ENCODE data around the gene PRPF31. TPM values are rescaled to one million over a fixed set of nuclear protein-coding genes. Genes with fewer than 3 reads are reported as not detected.

Gene PRPF31
- total and polyA plus RNA-seq, 5 donors: 41.9 to 52.1 (median 43.0) TPM

- Histone ChIP-seq H3K9me3 (ENCODE audit: control insufficient read depth, low read length) (no peaks in the 10 kb centered on the region), H3K27me3 (ENCODE audit: control insufficient read depth, insufficient read depth) (no peaks in the 10 kb centered on the region), H3K27ac (ENCODE audit: low read length) (no peak overlapping the region), H3K4me1 (ENCODE audit: control insufficient read depth, insufficient read depth, low read length) (peaks cover 2% of the 10 kb centered on the region), H3K4me3 (ENCODE audit: low read length) (no peak overlapping the region)
- WGBS: 80% methylated on average over 10 of the region's 10 CpGs
- ATAC-seq (no peak), DNase-seq (peak in 1 of 3 donors; percentile 38)
- intact Hi-C loops (cut with DNase I): no loop called here
Measured at GRCh38 chr19:54133312-54133956, 17.9 kb downstream of the PRPF31 start.

GRCh38 chr19:54133957-54134590, 18.5 kb downstream of the PRPF31 start:
- Histone ChIP-seq H3K4me1 (ENCODE audit: control insufficient read depth, insufficient read depth, low read length) (peaks cover 3% of the 10 kb centered on the region), H3K9me3 (ENCODE audit: control insufficient read depth, low read length) (no peaks in the 10 kb centered on the region), H3K27ac (ENCODE audit: low read length) (no peak overlapping the region), H3K27me3 (ENCODE audit: control insufficient read depth, insufficient read depth) (no peaks in the 10 kb centered on the region), H3K4me3 (ENCODE audit: low read length) (no peak overlapping the region)
- no peak for DNase-seq
- no peak for ATAC-seq
- WGBS: 71% methylated on average over 2 of the region's 2 CpGs
- intact Hi-C loops (cut with DNase I): no loop called here

GRCh38 chr19:54136086-54136863, 20.7 kb downstream of the PRPF31 start:
- Histone ChIP-seq H3K27ac (ENCODE audit: low read length) (peak overlapping the region; percentile 40), H3K9me3 (ENCODE audit: control insufficient read depth, low read length) (no peaks in the 10 kb centered on the region), H3K4me3 (ENCODE audit: low read length) (peak overlapping the region; percentile 54), H3K4me1 (ENCODE audit: control insufficient read depth, insufficient read depth, low read length) (peaks cover 5% of the 10 kb centered on the region), H3K27me3 (ENCODE audit: control insufficient read depth, insufficient read depth) (no peaks in the 10 kb centered on the region)
- WGBS: 3% methylated on average over 30 of the region's 30 CpGs
- ATAC-seq: no peak
- peak in 1 of 3 donors; percentile 51 for DNase-seq
- intact Hi-C loops (cut with DNase I): no loop called here

GRCh38 chr19:54136864-54137698, 21.5 kb downstream of the PRPF31 start:
- ATAC-seq (peak; percentile 94 to 95), DNase-seq (peak; percentile 99 to 100 (median 100))
- no peaks in the 10 kb centered on the region for H3K27me3 ChIP-seq (ENCODE audit: control insufficient read depth, insufficient read depth)
- intact Hi-C loops (cut with DNase I): no loop called here
- peaks cover 5% of the 10 kb centered on the region for H3K4me1 ChIP-seq (ENCODE audit: control insufficient read depth, insufficient read depth, low read length)
- H3K9me3 ChIP-seq (ENCODE audit: control insufficient read depth, low read length): no peaks in the 10 kb centered on the region
- WGBS: under 1% methylated on average over 46 of the region's 46 CpGs
- H3K27ac ChIP-seq (ENCODE audit: low read length): peak overlapping the region; percentile 40
- peak overlapping the region; percentile 88 for H3K4me3 ChIP-seq (ENCODE audit: low read length)

- Histone ChIP-seq H3K9me3 (ENCODE audit: control insufficient read depth, low read length) (no peaks in the 10 kb centered on the region), H3K4me3 (ENCODE audit: low read length) (peak within 1 kb of the TSS; percentile 88), H3K27me3 (ENCODE audit: control insufficient read depth, insufficient read depth) (no peaks in the 10 kb centered on the region), H3K4me1 (ENCODE audit: control insufficient read depth, insufficient read depth, low read length) (peaks cover 5% of the 10 kb centered on the region), H3K27ac (ENCODE audit: low read length) (peak within 1 kb of the TSS; percentile 54)
- DNase-seq: peak in 2 of 3 donors; percentile 73 to 78
- intact Hi-C loops (cut with DNase I): no loop called here
- ATAC-seq: no peak
- under 1% methylated on average over 103 of the region's 103 CpGs for WGBS
Measured at GRCh38 chr19:54137699-54138488, 22.3 kb downstream of the PRPF31 start, which contains the start of gene CNOT3. Gene CNOT3, plus strand, starts transcription at chr19:54137762. Its CDS starts 5,217 bp downstream, at chr19:54142979.

GRCh38 chr19:54138489-54139256, 23.1 kb downstream of the PRPF31 start:
- Histone ChIP-seq H3K4me3 (ENCODE audit: low read length) (peak overlapping the region; percentile 88), H3K27me3 (ENCODE audit: control insufficient read depth, insufficient read depth) (no peaks in the 10 kb centered on the region), H3K9me3 (ENCODE audit: control insufficient read depth, low read length) (no peaks in the 10 kb centered on the region), H3K4me1 (ENCODE audit: control insufficient read depth, insufficient read depth, low read length) (peaks cover 5% of the 10 kb centered on the region), H3K27ac (ENCODE audit: low read length) (no peak overlapping the region)
- DNase-seq: peak in 2 of 3 donors; percentile 49 to 69
- no peak for ATAC-seq
- intact Hi-C loops (cut with DNase I): no loop called here
- 23% methylated on average over 31 of the region's 31 CpGs for WGBS

- Histone ChIP-seq H3K27me3 (ENCODE audit: control insufficient read depth, insufficient read depth) (no peaks in the 10 kb centered on the region), H3K4me1 (ENCODE audit: control insufficient read depth, insufficient read depth, low read length) (peaks cover 3% of the 10 kb centered on the region), H3K4me3 (ENCODE audit: low read length) (no peak overlapping the region), H3K9me3 (ENCODE audit: control insufficient read depth, low read length) (no peaks in the 10 kb centered on the region), H3K27ac (ENCODE audit: low read length) (no peak overlapping the region)
- DNase-seq: no peak
- WGBS: 92% methylated on average over 3 of the region's 3 CpGs
- ATAC-seq: no peak
- intact Hi-C loops (cut with DNase I): no loop called here
Measured at GRCh38 chr19:54141356-54141755, 25.8 kb downstream of the PRPF31 start.

GRCh38 chr19:54142166-54142780, 26.7 kb downstream of the PRPF31 start:
- 84% methylated on average over 7 of the region's 7 CpGs for WGBS
- Histone ChIP-seq H3K4me1 (ENCODE audit: control insufficient read depth, insufficient read depth, low read length) (peaks cover 3% of the 10 kb centered on the region), H3K4me3 (ENCODE audit: low read length) (no peak overlapping the region), H3K27ac (ENCODE audit: low read length) (no peak overlapping the region), H3K27me3 (ENCODE audit: control insufficient read depth, insufficient read depth) (no peaks in the 10 kb centered on the region), H3K9me3 (ENCODE audit: control insufficient read depth, low read length) (no peaks in the 10 kb centered on the region)
- intact Hi-C loops (cut with DNase I): no loop called here
- ATAC-seq: no peak
- no peak for DNase-seq

- H3K9me3 ChIP-seq (ENCODE audit: control insufficient read depth, low read length): no peaks in the 10 kb centered on the region
- H3K27ac ChIP-seq (ENCODE audit: low read length): no peak overlapping the region
- 91% methylated on average over 28 of the region's 28 CpGs for WGBS
- intact Hi-C loops (cut with DNase I): no loop called here
- ATAC-seq (no peak), DNase-seq (peak in 1 of 3 donors; percentile 56)
- H3K4me1 ChIP-seq (ENCODE audit: control insufficient read depth, insufficient read depth, low read length): no peaks in the 10 kb centered on the region
- H3K4me3 ChIP-seq (ENCODE audit: low read length): no peak overlapping the region
- H3K27me3 ChIP-seq (ENCODE audit: control insufficient read depth, insufficient read depth): no peaks in the 10 kb centered on the region
Measured at GRCh38 chr19:54145541-54146158, 30.1 kb downstream of the PRPF31 start.

Data from right cardiac atrium (tissue), 5 donors.